Measurements from ENCODE around the gene CCDC85B. TPM values are rescaled to one million over a fixed set of nuclear protein-coding genes. Genes with fewer than 3 reads are reported as not detected.

The CCDC85B gene
- total and polyA plus RNA-seq, 2 of the 13 experiments (the other 11 are each of a cell fraction or from before 2014, with no cell fraction given), result 8.2 to 19.5 TPM

- TF ChIP-seq, protein P1, sequence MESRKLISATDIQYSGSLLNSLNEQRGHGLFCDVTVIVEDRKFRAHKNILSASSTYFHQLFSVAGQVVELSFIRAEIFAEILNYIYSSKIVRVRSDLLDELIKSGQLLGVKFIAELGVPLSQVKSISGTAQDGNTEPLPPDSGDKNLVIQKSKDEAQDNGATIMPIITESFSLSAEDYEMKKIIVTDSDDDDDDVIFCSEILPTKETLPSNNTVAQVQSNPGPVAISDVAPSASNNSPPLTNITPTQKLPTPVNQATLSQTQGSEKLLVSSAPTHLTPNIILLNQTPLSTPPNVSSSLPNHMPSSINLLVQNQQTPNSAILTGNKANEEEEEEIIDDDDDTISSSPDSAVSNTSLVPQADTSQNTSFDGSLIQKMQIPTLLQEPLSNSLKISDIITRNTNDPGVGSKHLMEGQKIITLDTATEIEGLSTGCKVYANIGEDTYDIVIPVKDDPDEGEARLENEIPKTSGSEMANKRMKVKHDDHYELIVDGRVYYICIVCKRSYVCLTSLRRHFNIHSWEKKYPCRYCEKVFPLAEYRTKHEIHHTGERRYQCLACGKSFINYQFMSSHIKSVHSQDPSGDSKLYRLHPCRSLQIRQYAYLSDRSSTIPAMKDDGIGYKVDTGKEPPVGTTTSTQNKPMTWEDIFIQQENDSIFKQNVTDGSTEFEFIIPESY (CRISPR knock-in tag; IDR thresholded peaks at IDR 0.05), result no peak
- TF ChIP-seq SNAI1 (CRISPR knock-in tag; IDR thresholded peaks at IDR 0.05; ENCODE audit: borderline replicate concordance) (no peak), ETS1 (CRISPR knock-in tag; IDR thresholded peaks at IDR 0.05) (0 out of 2 replicates have a peak, but pooled peaks have one; percentile 78), ZHX2 (IDR thresholded peaks at IDR 0.05; ENCODE audit: low read depth) (no peak; the same call in 1 of the 2 replicates), ZHX2 (CRISPR knock-in tag; IDR thresholded peaks at IDR 0.05; ENCODE audit: borderline replicate concordance) (peak; percentile 94), ZNF441 (CRISPR knock-in tag; IDR thresholded peaks at IDR 0.05; ENCODE audit: borderline replicate concordance) (peak; percentile 83; the same call in 1 of the 2 replicates), HMGA1 (CRISPR knock-in tag; conservative IDR thresholded peaks at IDR 0.05) (no peak), HNRNPUL1 (IDR thresholded peaks at IDR 0.05; ENCODE audit: low read depth, low read length) (no peak), ZGPAT (CRISPR knock-in tag; IDR thresholded peaks at IDR 0.05) (no peak; the same call in 1 of the 2 replicates), FOXC1 (CRISPR knock-in tag; IDR thresholded peaks at IDR 0.05; ENCODE audit: borderline replicate concordance) (peak; percentile 75; the same call in 1 of the 2 replicates), ZFP36L1 (CRISPR knock-in tag; IDR thresholded peaks at IDR 0.05) (peak; percentile 89; the same call in 1 of the 2 replicates)
- TF ChIP-seq, protein P2, sequence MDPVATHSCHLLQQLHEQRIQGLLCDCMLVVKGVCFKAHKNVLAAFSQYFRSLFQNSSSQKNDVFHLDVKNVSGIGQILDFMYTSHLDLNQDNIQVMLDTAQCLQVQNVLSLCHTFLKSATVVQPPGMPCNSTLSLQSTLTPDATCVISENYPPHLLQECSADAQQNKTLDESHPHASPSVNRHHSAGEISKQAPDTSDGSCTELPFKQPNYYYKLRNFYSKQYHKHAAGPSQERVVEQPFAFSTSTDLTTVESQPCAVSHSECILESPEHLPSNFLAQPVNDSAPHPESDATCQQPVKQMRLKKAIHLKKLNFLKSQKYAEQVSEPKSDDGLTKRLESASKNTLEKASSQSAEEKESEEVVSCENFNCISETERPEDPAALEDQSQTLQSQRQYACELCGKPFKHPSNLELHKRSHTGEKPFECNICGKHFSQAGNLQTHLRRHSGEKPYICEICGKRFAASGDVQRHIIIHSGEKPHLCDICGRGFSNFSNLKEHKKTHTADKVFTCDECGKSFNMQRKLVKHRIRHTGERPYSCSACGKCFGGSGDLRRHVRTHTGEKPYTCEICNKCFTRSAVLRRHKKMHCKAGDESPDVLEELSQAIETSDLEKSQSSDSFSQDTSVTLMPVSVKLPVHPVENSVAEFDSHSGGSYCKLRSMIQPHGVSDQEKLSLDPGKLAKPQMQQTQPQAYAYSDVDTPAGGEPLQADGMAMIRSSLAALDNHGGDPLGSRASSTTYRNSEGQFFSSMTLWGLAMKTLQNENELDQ (CRISPR knock-in tag; IDR thresholded peaks at IDR 0.05; ENCODE audit: borderline replicate concordance), result no peak
- TF ChIP-seq, protein P3, sequence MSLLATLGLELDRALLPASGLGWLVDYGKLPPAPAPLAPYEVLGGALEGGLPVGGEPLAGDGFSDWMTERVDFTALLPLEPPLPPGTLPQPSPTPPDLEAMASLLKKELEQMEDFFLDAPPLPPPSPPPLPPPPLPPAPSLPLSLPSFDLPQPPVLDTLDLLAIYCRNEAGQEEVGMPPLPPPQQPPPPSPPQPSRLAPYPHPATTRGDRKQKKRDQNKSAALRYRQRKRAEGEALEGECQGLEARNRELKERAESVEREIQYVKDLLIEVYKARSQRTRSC (CRISPR knock-in tag; IDR thresholded peaks at IDR 0.05; ENCODE audit: low read depth), result 0 out of 2 replicates have a peak, but pooled peaks have one; percentile 52
Measured at GRCh38 chr11:65890324-65891218, at the start of gene CCDC85B (continued).

Data from HepG2 (cell line).